Measurements from ENCODE around the gene CLDN6.

Gene CLDN6

GRCh38 chr16:3027983-3028715 is 10.2 kb upstream of the CLDN6 start:
- peak; percentile 68 for DNase-seq (ENCODE audit: low spot score)

GRCh38 chr16:3027489-3027795 is 9.5 kb upstream of the CLDN6 start:
- DNase-seq (ENCODE audit: low spot score) = no peak

- DNase-seq (ENCODE audit: low spot score) = no peak
Measured at GRCh38 chr16:3026609-3027488, 8.9 kb upstream of the CLDN6 start.

DNA sequence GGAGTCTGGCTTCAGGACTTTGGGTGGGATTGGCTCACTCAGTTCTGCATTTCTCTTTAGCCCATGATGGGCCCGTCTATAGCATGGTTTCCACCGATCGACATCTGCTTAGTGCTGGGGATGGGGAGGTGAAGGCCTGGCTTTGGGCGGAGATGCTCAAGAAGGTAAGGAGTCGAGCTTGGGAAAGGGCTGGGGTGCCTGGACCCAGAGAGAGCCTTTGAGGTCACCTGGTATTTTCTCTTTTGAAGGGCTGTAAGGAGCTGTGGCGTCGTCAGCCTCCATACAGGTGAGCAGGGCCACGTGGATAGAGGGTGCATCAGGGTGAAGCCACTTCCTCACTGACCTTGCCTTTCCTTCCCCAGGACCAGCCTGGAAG is 8.0 kb upstream of the CLDN6 start:
- no peak for DNase-seq (ENCODE audit: low spot score)

DNA sequence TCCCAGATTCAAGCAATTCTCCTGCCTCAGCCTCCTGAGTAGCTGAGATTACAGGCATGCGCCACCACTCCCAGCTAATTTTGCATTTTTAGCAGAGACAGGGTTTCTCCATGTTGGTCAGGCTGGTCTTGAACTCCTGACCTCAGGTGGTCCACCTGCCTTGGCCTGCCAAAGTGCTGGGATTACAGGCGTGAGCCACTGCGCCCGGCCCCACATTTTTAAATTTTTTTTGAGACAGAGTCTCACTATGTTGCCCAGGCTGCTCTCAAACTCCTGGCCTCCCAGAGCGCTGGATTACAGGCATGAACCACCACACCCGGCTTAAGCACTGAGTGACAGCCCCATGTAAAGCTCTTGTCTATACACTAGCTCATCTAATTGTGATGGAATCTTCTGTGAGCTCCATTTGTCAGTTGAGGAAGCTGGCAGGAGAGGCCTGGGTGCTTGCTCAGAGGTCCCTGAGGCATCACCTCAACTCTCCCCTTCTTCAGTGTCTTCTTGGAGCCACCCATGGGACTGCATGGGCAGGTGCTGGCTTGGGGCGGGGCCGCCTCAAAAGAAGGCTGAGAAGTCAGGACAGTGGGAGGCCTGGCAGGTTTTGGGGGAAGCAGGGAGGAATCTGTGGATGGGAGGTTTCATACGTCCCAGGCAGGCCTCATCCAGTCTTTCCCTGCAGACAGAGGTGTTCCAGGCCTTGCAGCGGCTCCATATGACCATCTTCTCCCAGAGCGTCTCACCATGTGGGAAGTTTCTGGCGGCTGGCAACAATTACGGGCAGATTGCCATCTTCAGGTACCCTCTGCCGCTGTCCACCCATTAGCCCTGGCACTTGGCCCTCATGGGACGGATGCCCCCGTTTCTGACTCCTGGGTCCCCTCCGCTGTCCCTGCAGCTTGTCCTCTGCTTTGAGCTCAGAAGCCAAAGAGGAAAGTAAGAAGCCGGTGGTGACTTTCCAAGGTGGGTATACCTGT is 7.3 kb upstream of the CLDN6 start:
- no peak for DNase-seq (ENCODE audit: low spot score)

DNA sequence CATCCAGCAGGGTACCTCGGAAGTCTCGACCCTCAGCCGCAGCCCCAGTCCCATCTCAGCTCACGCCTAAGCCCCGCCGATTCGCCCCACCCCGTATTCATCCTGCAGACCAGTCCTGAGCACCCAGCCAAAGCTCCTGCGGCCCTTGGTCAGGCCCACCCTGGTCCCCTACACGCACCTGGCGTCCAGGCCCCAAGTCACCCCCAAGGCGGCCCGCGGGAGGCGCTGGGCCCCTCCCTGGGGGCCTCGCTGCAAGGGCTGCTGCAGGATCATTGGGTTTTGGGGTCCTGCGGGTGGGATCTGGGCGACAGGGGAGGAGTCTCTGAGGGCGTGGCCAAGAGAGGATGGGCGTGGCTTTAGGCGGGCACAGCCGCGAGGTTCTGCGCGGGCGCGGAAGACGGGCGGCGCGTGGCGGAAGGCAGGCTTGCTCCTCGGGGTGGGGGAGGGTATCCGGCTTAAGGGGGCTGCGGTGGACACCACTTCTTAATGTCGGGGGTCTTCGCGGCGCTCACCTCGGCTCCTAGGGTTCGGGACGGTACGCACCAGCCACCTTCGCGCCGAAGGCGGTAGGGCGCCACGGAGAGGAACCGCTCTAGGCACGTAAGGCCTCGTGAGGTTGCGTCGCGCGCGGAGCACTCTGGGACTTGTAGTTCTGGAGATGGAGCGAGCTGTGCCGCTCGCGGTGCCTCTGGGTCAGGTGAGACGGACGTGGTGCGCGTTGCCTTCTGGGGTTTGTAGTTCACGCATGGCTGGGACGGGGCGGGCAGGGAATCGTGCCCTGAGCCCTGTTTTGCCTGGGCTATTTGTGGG is 5.9 kb upstream of the CLDN6 start, which contains the start of the genes HCFC1R1 and THOC6:
Gene HCFC1R1, minus strand, starts transcription at position 274 of the 810 bp plus-strand sequence. Its CDS starts 1 bp downstream, at position 273.
Gene THOC6, plus strand, starts transcription at position 367 of the 810 bp plus-strand sequence. Its CDS starts 292 bp downstream, at position 659.
- peak; percentile 97 for DNase-seq (ENCODE audit: low spot score)

DNA sequence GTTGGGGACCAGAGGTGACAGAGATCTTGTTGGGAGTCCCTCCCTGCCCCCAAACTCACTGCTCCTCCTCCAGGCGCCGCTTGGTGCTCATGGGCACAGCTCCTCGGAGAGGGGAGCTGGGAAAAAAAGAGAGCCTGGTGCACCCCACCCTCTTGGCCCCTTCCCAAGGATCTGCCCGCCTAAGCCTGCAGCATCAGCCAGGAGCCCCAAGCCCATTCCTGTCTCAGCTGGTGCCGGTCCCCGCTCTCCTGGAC is 5.4 kb upstream of the CLDN6 start:
- peak; percentile 53 for DNase-seq (ENCODE audit: low spot score)

GRCh38 chr16:3022684-3023414 is 4.9 kb upstream of the CLDN6 start:
- DNase-seq (ENCODE audit: low spot score) = no peak

DNA sequence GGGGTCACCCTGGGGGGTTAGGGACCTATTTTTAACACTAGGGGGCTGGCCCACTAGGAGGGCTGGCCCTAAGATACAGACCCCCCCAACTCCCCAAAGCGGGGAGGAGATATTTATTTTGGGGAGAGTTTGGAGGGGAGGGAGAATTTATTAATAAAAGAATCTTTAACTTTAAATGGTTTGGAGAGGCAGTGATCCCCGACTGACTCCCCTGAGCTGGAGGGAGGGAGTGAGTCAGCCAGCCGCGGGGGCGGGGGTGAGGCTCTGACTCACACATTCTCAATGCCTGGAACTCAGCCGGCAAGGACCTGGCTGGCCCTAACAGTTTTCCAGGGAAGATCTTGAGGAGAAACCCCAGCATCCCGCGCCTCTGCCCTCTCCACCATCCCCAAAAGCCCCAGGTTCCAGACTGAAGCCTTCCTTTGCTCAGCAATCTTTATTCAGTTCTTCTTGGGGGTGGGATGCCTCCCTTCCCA is 4.3 kb upstream of the CLDN6 start:
- DNase-seq (ENCODE audit: low spot score) = peak; percentile 74

GRCh38 chr16:3021449-3022207 is 3.6 kb upstream of the CLDN6 start:
- no peak for DNase-seq (ENCODE audit: low spot score)

GRCh38 chr16:3020604-3021448 is 2.8 kb upstream of the CLDN6 start:
- DNase-seq (ENCODE audit: low spot score) = no peak

DNA sequence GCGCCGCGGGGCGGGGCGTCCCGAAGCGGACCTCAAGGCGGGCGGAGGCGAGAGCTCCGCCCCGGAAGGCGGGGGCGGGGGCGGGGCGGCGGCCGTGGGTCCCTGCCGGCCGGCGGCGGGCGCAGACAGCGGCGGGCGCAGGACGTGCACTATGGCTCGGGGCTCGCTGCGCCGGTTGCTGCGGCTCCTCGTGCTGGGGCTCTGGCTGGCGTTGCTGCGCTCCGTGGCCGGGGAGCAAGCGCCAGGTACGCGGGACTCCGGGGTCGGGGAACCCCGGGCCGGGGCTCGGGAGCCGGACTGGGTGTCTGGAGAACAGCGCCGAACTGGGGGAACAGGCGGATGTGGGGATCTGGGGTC is 2.2 kb upstream of the CLDN6 start, which contains the start of gene TNFRSF12A:
Gene TNFRSF12A, plus strand, starts transcription at position 122 of the 357 bp plus-strand sequence. Its CDS starts 30 bp downstream, at position 152.
- DNase-seq (ENCODE audit: low spot score) = no peak

DNA sequence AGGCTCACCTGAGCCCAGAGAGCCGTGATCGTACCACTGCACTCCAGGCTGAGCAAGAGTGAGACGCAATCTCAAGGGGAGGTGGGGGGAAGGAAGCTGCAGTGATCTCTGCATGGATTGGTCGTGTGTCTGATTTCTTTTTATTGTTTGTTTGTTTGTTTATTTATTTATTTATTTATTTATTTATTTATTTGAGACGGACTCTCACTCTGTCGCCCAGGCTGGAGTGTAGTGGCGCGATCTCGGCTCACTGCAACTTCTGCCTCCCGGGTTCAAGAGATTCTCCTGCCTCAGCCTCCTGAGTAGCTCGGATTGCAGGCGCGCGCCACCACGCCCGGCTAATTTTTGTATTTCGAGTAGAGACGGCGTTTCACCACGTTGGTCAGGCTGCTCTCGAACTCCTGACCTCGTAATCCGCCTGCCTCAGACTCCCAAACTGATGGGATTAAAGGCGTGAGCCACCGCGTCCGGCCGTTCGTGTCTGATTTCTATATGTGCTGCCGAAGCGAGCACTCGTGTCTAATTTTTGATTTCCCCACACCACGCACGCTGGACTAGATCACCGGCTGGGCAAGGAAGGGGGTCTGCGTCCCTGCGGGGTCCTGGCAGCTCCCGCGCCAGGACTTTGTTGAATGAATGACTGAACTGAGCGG is 1.7 kb upstream of the CLDN6 start:
- DNase-seq (ENCODE audit: low spot score) = no peak

GRCh38 chr16:3017344-3017743 is 639 bp downstream of the CLDN6 start:
- DNase-seq (ENCODE audit: low spot score) = no peak

DNA sequence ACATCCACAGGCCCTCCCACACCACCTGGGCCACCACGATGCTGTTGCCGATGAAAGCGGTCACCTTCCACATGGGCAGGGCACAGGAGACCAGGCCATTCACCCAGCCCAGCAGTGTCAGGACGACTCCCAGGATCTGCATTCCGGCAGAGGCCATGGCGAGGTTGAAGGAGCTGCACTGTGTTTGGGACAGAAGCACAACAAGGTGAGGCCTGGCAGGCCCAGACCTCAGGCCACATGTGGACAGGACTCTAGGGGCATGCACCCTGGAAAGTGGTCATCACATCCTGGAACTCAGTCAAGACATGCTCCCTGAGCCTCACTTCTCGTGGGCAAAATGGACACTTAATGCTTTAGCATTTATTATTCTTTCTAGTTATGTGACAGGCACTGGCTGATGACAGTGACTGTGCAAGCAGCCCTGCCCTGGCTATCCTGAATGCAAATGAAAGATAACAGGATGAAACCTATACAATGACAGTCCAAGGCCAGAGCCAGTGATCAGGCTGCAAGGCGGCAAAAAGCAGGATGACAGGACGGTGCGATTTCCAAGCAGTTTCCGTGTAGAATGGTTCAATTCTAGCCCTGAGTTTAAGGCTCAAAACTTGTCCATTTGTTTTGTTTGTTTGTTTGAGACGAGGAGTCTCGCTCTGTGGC is 2.0 kb downstream of the CLDN6 start:
- no peak for DNase-seq (ENCODE audit: low spot score)

DNA sequence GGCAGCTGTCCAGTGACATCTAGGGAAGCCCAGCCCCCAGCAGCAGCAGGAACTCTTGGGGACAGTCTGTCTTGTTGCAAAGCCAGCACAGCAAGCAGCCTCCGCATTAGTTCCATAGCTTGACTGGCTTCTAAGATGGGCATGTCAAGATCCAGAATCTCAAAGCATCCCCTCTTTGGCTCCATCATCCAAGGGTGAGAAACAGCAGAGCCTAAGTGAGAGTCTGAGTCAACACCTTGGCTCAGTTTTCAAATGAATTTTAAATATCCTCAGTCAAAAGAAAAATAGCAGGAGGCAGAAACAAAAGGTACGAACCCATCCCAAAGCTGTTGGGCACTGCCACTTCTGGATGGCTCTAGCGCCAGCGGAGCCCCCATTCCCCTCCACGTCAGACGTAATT is 3.0 kb downstream of the CLDN6 start:
- no peak for DNase-seq (ENCODE audit: low spot score)

DNA sequence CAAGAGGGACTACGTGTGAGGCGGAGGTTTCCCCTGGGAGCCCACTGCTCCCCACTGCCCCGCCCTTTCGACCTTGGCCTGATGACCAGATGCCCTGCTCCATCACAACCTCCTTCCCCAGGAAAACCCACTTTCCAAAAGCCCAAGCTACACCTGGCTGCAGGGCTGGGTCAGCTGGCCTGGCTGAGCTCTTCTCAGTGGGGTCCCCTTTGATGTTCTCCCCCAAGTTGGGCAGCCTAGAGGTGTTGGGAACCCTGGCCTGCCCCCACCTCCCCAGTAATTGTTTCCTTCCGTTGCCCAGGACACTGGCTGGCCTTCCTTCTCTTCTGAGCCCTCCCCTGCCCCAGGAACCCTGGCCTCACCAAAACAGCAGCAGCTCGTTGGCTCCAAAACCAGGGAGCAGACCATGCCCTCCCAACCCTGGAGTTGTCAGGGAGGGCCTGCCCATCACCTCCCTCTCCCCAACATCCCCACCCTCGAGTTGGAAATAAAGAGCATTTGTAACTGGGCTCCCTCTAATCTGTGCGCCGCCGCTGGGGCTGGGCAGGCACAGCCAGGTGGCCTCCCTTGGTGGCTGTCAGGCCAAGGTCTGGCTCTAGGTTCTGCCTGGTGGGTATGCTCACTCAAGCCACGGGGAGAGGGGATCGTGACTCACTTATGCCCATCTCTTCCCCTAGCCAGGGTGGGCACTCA is 3.8 kb downstream of the CLDN6 start:
- no peak for DNase-seq (ENCODE audit: low spot score)

All from putamen (tissue), 1 donor.